Upper lobe of left lung (tissue), 6 donors: Measurements from ENCODE around the gene VRK2. TPM values are rescaled to one million over a fixed set of nuclear protein-coding genes. Genes with fewer than 3 reads are reported as not detected.
"Not testable (repeated sequence)": the region's sequence is repeated elsewhere in the genome, so short reads cannot be mapped to it uniquely, and the experiment has no call there.

Source experiments
- ATAC-seq, 2 donors: fragments of 200-7000 bp; cut with Tn5 transposase; one replicate each; pipeline ENCODE4 v1.9.1; 2022; ENCODE audit warnings: mild to moderate bottlenecking in 2 of 2, moderate library complexity in 2 of 2; ENCODE audit not compliant: low FRiP score in 2 of 2
- DNase-seq, 2 donors: peaks; one replicate each; pipeline ENCODE4 v3.0.0-alpha.2; 2019 to 2020
- H3K27ac ChIP-seq, 4 donors: fragments of 200-600 bp; sonication (generic); one replicate each; pipeline ENCODE4 v1.5.1; 2016 to 2019
- H3K27me3 ChIP-seq, 4 donors: fragments of 200-600 bp; sonication (generic); one replicate each; pipeline ENCODE4 v1.5.1; 2017 to 2019
- H3K36me3 ChIP-seq, 4 donors: fragments of 200-600 bp; sonication (generic); one replicate each; pipeline ENCODE4 v1.5.1; 2016 to 2019
- H3K4me1 ChIP-seq, 4 donors: fragments of 200-600 bp; sonication (generic); one replicate each; pipeline ENCODE4 v1.5.1; 2018 to 2019
- H3K4me3 ChIP-seq, 4 donors: fragments of 200-600 bp; sonication (generic); one replicate each; pipeline ENCODE4 v1.5.1; 2017 to 2019; ENCODE audit warnings: mild to moderate bottlenecking in 2 of 4, moderate library complexity in 1 of 4
- H3K9me3 ChIP-seq, 4 donors: fragments of 200-600 bp; sonication (generic); one replicate each; pipeline ENCODE4 v1.5.1; 2018 to 2019
- CTCF ChIP-seq, 6 experiments: fragments of 450-650 bp in 4 of 6; fragments of 200-600 bp in 2 of 6; sonication (generic) in 2 of 6; IDR thresholded peaks; one replicate each; pipeline ENCODE4 v1.5.1; 2016 to 2019; ENCODE audit warnings: antibody characterized with exemption in 6 of 6
- EP300 ChIP-seq, 4 donors: sonication (generic); formaldehyde crosslinking; IDR thresholded peaks; one replicate each; pipeline ENCODE4 v1.5.1; 2017; ENCODE audit warnings: antibody characterized with exemption in 4 of 4, control low read depth in 2 of 4
- POLR2A ChIP-seq, 4 donors: fragments of 450-650 bp; IDR thresholded peaks; one replicate each; pipeline ENCODE4 v1.5.1; 2016 to 2017; ENCODE audit warnings: antibody characterized with exemption in 4 of 4, mild to moderate bottlenecking in 2 of 4
- POLR2AphosphoS5 ChIP-seq, 2 donors: sonication (generic); formaldehyde crosslinking; IDR thresholded peaks; one replicate each; pipeline ENCODE4 v1.5.1; 2017; ENCODE audit warnings: antibody characterized with exemption in 2 of 2
- WGBS, 2 donors: methylation state at CpG; one replicate each; pipeline ENCODE4 v1.1.5; 2017 to 2018; 5-methylcytosine and 5-hydroxymethylcytosine counted together
- total RNA-seq, 6 donors: library from RNA; depleted of rRNA in 4 of 6; stranded (reverse); fragments of >200 nt in 4 of 6; gene quantifications; one replicate each; pipeline versions ENCODE4 v1.1.0 to v1.2.1, GENCODE V29; 2016 to 2021
- donor health status: DM: no; HTN: no; CAD: no; lungs with moderate emphysema.
- donor health status: DM: no; HTN: yes; CAD: no; lungs with severe emphysema.

Gene VRK2
- total RNA-seq, 6 donors from 2014 or later = 15.6 to 28.1 (median 22.8) TPM

GRCh38 chr2:58180635-58181034, 134.0 kb downstream of the VRK2 start:
- Histone ChIP-seq H3K4me3 (no peak overlapping the region), H3K4me1 (no peaks in the 10 kb centered on the region), H3K9me3 (no peaks in the 10 kb centered on the region), H3K27me3 (no peaks in the 10 kb centered on the region), H3K36me3 (no peaks in the 10 kb centered on the region), H3K27ac (no peak overlapping the region)
- DNase-seq (no peak), ATAC-seq (no peak)
- 97 to 99% methylated on average over 5 of the region's 5 CpGs for WGBS, 2 donors
- TF ChIP-seq CTCF (IDR thresholded peaks at IDR 0.05) (no peak), POLR2AphosphoS5 (IDR thresholded peaks at IDR 0.05) (no peak), POLR2A (IDR thresholded peaks at IDR 0.05) (no peak), EP300 (IDR thresholded peaks at IDR 0.05) (no peak)

- DNase-seq (no peak), ATAC-seq (no peak)
- Histone ChIP-seq H3K27ac (no peak overlapping the region), H3K9me3 (no peaks in the 10 kb centered on the region), H3K4me3 (no peak overlapping the region), H3K4me1 (no peaks in the 10 kb centered on the region), H3K27me3 (no peaks in the 10 kb centered on the region), H3K36me3 (no peaks in the 10 kb centered on the region)
- no peak for TF ChIP-seq POLR2AphosphoS5 (IDR thresholded peaks at IDR 0.05)
- TF ChIP-seq EP300 (IDR thresholded peaks at IDR 0.05) = no peak
- no peak for TF ChIP-seq POLR2A (IDR thresholded peaks at IDR 0.05)
- no peak for TF ChIP-seq CTCF (IDR thresholded peaks at IDR 0.05)
- 82 to 93% methylated on average over 1 of the region's 1 CpG for WGBS, 2 donors
Measured at GRCh38 chr2:58182527-58182926, 135.9 kb downstream of the VRK2 start.

GRCh38 chr2:58186501-58186900, 139.9 kb downstream of the VRK2 start:
- Histone ChIP-seq H3K36me3 (peaks cover 0 to 7% (median 0%) of the 10 kb centered on the region in 4 donors), H3K4me1 (no peaks in the 10 kb centered on the region), H3K27ac (no peak overlapping the region), H3K9me3 (no peaks in the 10 kb centered on the region), H3K4me3 (no peak overlapping the region), H3K27me3 (no peaks in the 10 kb centered on the region)
- TF ChIP-seq POLR2AphosphoS5 (IDR thresholded peaks at IDR 0.05) (no peak), EP300 (IDR thresholded peaks at IDR 0.05) (no peak), CTCF (IDR thresholded peaks at IDR 0.05) (no peak), POLR2A (IDR thresholded peaks at IDR 0.05) (no peak)
- 81 to 91% methylated on average over 4 of the region's 4 CpGs for WGBS, 2 donors
- ATAC-seq = no peak
- DNase-seq = no peak

DNA sequence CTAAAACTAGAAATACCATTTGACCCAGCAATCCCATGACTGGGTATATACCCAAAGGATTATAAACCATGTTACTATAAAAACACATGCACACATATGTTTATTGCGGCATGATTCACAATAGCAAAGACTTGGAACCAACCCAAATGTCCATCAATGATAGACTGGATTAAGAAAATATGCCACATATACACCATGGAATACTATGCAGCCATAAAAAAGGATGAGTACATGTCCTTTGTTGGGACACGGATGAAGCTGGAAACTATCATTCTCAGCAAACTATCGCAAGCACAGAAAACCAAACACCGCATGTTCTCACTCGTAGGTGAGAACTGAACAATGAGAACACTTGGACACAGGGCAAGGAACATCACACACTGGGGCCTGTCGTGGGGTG, 140.4 kb downstream of the VRK2 start:
- ATAC-seq, H3K4me1 ChIP-seq, H3K27me3 ChIP-seq, H3K4me3 ChIP-seq, DNase-seq, H3K36me3 ChIP-seq, H3K27ac ChIP-seq, H3K9me3 ChIP-seq: not testable (repeated sequence)
- 96 to 98% methylated on average over 6 of the region's 6 CpGs for WGBS, 2 donors

- no peak for TF ChIP-seq POLR2AphosphoS5 (IDR thresholded peaks at IDR 0.05)
- TF ChIP-seq CTCF (IDR thresholded peaks at IDR 0.05) = no peak
- no peak for TF ChIP-seq POLR2A (IDR thresholded peaks at IDR 0.05)
- TF ChIP-seq EP300 (IDR thresholded peaks at IDR 0.05) = no peak
- no peaks in the 10 kb centered on the region for H3K27me3 ChIP-seq
- no peaks in the 10 kb centered on the region for H3K9me3 ChIP-seq
- H3K36me3 ChIP-seq = peaks cover 0 to 6% (median 0%) of the 10 kb centered on the region in 4 donors
- H3K27ac ChIP-seq = no peak overlapping the region
- ATAC-seq (no peak), DNase-seq (no peak)
- no peak overlapping the region for H3K4me3 ChIP-seq
- WGBS, 2 donors = 70 to 81% methylated on average over 2 of the region's 2 CpGs
- no peaks in the 10 kb centered on the region for H3K4me1 ChIP-seq
Measured at GRCh38 chr2:58194458-58194857, 147.9 kb downstream of the VRK2 start.
